PC-3 (cell line): Measurements from ENCODE around the gene FOSB. TPM values are rescaled to one million over a fixed set of nuclear protein-coding genes. Genes with fewer than 3 reads are reported as not detected.

Experiments used
- ATAC-seq: fragments of 200-7000 bp; cut with Tn5 transposase; 2 replicates; pipeline ENCODE4 v1.9.1; 2020; ENCODE audit warnings: mild to moderate bottlenecking, moderate library complexity
- BruUV-seq: library from RNA; stranded (reverse); fragments of 400-500 nt; replicated peaks from 2 replicates; lab custom pipeline; 2021; lab: Mats Ljungman, UMichigan
- CTCF ChIA-PET: fragments of 300-600 bp; sonication (Branson Sonifier 250); formaldehyde crosslinking; loops from one replicate; lab custom pipeline; 2022; ENCODE audit warnings: antibody characterized with exemption; lab: Charles Lee
- POLR2A ChIA-PET: fragments of 300-600 bp; sonication (Branson Sonifier 250); formaldehyde crosslinking; loops from one replicate; lab custom pipeline; 2022; ENCODE audit warnings: antibody characterized with exemption; ENCODE audit not compliant: unreplicated experiment; lab: Charles Lee
- DNase-seq: peaks from one replicate; pipeline ENCODE4 v3.0.0-alpha.2; 2015
- H2AFZ ChIP-seq: fragments of 300-600 bp; sonication (generic); 2 replicates; pipeline ENCODE4 v1.6.0; 2016; ENCODE audit warnings: antibody characterized with exemption, low read length
- H3F3A ChIP-seq: fragments of 300-600 bp; sonication (generic); one replicate; pipeline ENCODE4 v1.6.0; 2017; ENCODE audit warnings: antibody characterized with exemption, low read length, control low read depth, mild to moderate bottlenecking; ENCODE audit not compliant: unreplicated experiment
- H3K27ac ChIP-seq: fragments of 300-600 bp; sonication (generic); 2 replicates; pipeline ENCODE4 v1.5.1; 2016; ENCODE audit warnings: mild to moderate bottlenecking, low read length
- H3K27me3 ChIP-seq: fragments of 300-600 bp; sonication (generic); 2 replicates; pipeline ENCODE4 v1.6.1; 2016; ENCODE audit warnings: low read length, mixed read lengths
- H3K36me3 ChIP-seq: fragments of 300-600 bp; sonication (generic); 2 replicates; pipeline ENCODE4 v1.6.1; 2016; ENCODE audit warnings: low read depth, mixed run types, low read length, mixed read lengths
- H3K4me1 ChIP-seq: fragments of 300-600 bp; sonication (generic); 2 replicates; pipeline ENCODE4 v1.5.1; 2016; ENCODE audit warnings: low read length; ENCODE audit not compliant: insufficient read depth
- H3K4me2 ChIP-seq: fragments of 300-600 bp; sonication (generic); 2 replicates; pipeline ENCODE4 v1.6.0; 2016; ENCODE audit warnings: low read length
- H3K4me3 ChIP-seq: fragments of 300-600 bp; sonication (generic); 2 replicates; pipeline ENCODE4 v1.5.1; 2016; ENCODE audit warnings: mild to moderate bottlenecking, low read length, mixed read lengths
- H3K79me2 ChIP-seq: fragments of 300-600 bp; sonication (generic); 2 replicates; pipeline ENCODE4 v1.6.1; 2017; ENCODE audit warnings: low read length, mixed read lengths
- H3K9ac ChIP-seq: fragments of 300-600 bp; sonication (generic); 2 replicates; pipeline ENCODE4 v1.6.0; 2016; ENCODE audit warnings: mild to moderate bottlenecking, low read length
- H3K9me2 ChIP-seq: fragments of 300-600 bp; sonication (generic); replicated peaks from 2 replicates; pipeline ENCODE4 v1.6.1; 2016; ENCODE audit warnings: mixed run types, low read length, mixed read lengths
- H3K9me3 ChIP-seq: fragments of 300-600 bp; sonication (generic); 2 replicates; pipeline ENCODE4 v1.6.1; 2016; ENCODE audit warnings: low read length, mixed read lengths
- H4K20me1 ChIP-seq: fragments of 300-600 bp; sonication (generic); 2 replicates; pipeline ENCODE4 v1.6.1; 2016; ENCODE audit warnings: low read length, mixed read lengths
- CTCF ChIP-seq: fragments of 300-600 bp; sonication (generic); conservative IDR thresholded peaks from 2 replicates; pipeline ENCODE4 v1.5.1; 2017; ENCODE audit warnings: antibody characterized with exemption, low read depth, mild to moderate bottlenecking, low read length
- EZH2 ChIP-seq: fragments of 300-600 bp; sonication (generic); IDR thresholded peaks from one replicate; pipeline ENCODE4 v1.6.1; 2017; ENCODE audit warnings: antibody characterized with exemption, mild to moderate bottlenecking, low read length; ENCODE audit not compliant: unreplicated experiment
- EZH2phosphoT487 ChIP-seq: fragments of 300-600 bp; sonication (generic); IDR thresholded peaks from 2 replicates; pipeline ENCODE4 v1.6.1; 2018; ENCODE audit warnings: mild to moderate bottlenecking, antibody characterized with exemption, low read length, borderline replicate concordance
- intact Hi-C: fragments of 100-400 bp; cut with micrococcal nuclease; formaldehyde crosslinking; loops from 2 replicates; pipeline ENCODE4 v1.9.0; 2023
- microRNA-seq: library from miRNA; unstranded; fragments of <30 nt; microRNA quantifications from one replicate; pipeline ENCODE4 v1.1.0, GENCODE V29; 2020; ENCODE audit not compliant: unreplicated experiment
- total RNA-seq: library from RNA; depleted of rRNA; stranded (reverse); fragments of >200 nt; gene quantifications from 2 replicates; pipeline ENCODE4 v1.2.3, GENCODE V29; 2014; rRNA removed

FOSB gene
- total RNA-seq, 1 experiment from 2014 or later = 35.8 TPM

- no peak for TF ChIP-seq EZH2phosphoT487
- no peak for TF ChIP-seq EZH2
- TF ChIP-seq CTCF = no peak
- no peaks in the 10 kb centered on the region for H3K9me2 ChIP-seq
- H4K20me1 ChIP-seq = no peaks in the 10 kb centered on the region
- H3K9me3 ChIP-seq = no peaks in the 10 kb centered on the region
- H3K27me3 ChIP-seq = no peaks in the 10 kb centered on the region
- DNase-seq (no peak), ATAC-seq (no peak)
- no TSS peak for BruUV-seq
- intact Hi-C loops = no loop called here
- no peak overlapping the region for H3K27ac ChIP-seq
- H3F3A ChIP-seq = peaks cover 12% of the 10 kb centered on the region
- peaks cover 19% of the 10 kb centered on the region for H3K36me3 ChIP-seq
- ChIA-PET CTCF (interaction anchor here (0.6 kb wide), 1 partner anchor 34 kb away, joined by 4 read pairs; no protein-coding TSS in a partner anchor), POLR2A (no interaction called here)
- H2AFZ ChIP-seq = no peak overlapping the region
- no peak overlapping the region for H3K9ac ChIP-seq
- no peaks in the 10 kb centered on the region for H3K79me2 ChIP-seq
- no peak overlapping the region for H3K4me2 ChIP-seq
- H3K4me1 ChIP-seq = peaks cover 15% of the 10 kb centered on the region
- no peak overlapping the region for H3K4me3 ChIP-seq
Observed at GRCh38 chr19:45524575-45525129, 56.9 kb downstream of the FOSB start.

Small RNA genes lying within 50 kb of the gene (microRNA-seq; reads per million reads assigned to microRNA genes)
- not detected for gene MIR6088

Other genes with a start within 250 kb of the FOSB start
- not detected in 2 replicates for gene EXOC3L2, start 222.6 kb upstream of the FOSB start, total RNA-seq
- 12.1 and 21.8 TPM in 2 replicates for gene MARK4, start 216.7 kb upstream of the FOSB start, total RNA-seq
- gene CKM, start 145.1 kb upstream of the FOSB start, total RNA-seq = not detected in 2 replicates
- 23.4 and 27.5 TPM in 2 replicates for gene KLC3, start 127.2 kb upstream of the FOSB start, total RNA-seq
- gene ERCC2, start 97.4 kb upstream of the FOSB start, total RNA-seq = 48.0 and 57.5 TPM in 2 replicates
- gene PPP1R13L, start 62.9 kb upstream of the FOSB start, total RNA-seq = 28.6 and 36.4 TPM in 2 replicates
- gene POLR1G, start 61.4 kb upstream of the FOSB start, total RNA-seq = 25.9 and 43.0 TPM in 2 replicates
- gene ERCC1, start 44.1 kb upstream of the FOSB start, total RNA-seq = 56.2 and 57.3 TPM in 2 replicates
- gene RTN2, start 29.1 kb downstream of the FOSB start, total RNA-seq = 9.5 and 12.9 TPM in 2 replicates
- 2.5 and 4.7 TPM in 2 replicates for gene PPM1N, start 30.4 kb downstream of the FOSB start, total RNA-seq
- 120 and 158 TPM in 2 replicates for gene VASP, start 39.5 kb downstream of the FOSB start, total RNA-seq
- gene OPA3, start 116.8 kb downstream of the FOSB start, total RNA-seq = 9.4 and 10.1 TPM in 2 replicates
- gene GPR4, start 134.2 kb downstream of the FOSB start, total RNA-seq = 3.1 and 3.7 TPM in 2 replicates
- 28.9 and 37.8 TPM in 2 replicates for gene EML2, start 171.4 kb downstream of the FOSB start, total RNA-seq
- 1.9 and 4.8 TPM in 2 replicates for gene GIPR, start 200.2 kb downstream of the FOSB start, total RNA-seq
- 554 and 631 TPM in 2 replicates for gene SNRPD2, start 224.0 kb downstream of the FOSB start, total RNA-seq
- 9.8 and 13.4 TPM in 2 replicates for gene QPCTL, start 224.7 kb downstream of the FOSB start, total RNA-seq